ENCODE measurements around the gene C2CD2L.

DNA sequence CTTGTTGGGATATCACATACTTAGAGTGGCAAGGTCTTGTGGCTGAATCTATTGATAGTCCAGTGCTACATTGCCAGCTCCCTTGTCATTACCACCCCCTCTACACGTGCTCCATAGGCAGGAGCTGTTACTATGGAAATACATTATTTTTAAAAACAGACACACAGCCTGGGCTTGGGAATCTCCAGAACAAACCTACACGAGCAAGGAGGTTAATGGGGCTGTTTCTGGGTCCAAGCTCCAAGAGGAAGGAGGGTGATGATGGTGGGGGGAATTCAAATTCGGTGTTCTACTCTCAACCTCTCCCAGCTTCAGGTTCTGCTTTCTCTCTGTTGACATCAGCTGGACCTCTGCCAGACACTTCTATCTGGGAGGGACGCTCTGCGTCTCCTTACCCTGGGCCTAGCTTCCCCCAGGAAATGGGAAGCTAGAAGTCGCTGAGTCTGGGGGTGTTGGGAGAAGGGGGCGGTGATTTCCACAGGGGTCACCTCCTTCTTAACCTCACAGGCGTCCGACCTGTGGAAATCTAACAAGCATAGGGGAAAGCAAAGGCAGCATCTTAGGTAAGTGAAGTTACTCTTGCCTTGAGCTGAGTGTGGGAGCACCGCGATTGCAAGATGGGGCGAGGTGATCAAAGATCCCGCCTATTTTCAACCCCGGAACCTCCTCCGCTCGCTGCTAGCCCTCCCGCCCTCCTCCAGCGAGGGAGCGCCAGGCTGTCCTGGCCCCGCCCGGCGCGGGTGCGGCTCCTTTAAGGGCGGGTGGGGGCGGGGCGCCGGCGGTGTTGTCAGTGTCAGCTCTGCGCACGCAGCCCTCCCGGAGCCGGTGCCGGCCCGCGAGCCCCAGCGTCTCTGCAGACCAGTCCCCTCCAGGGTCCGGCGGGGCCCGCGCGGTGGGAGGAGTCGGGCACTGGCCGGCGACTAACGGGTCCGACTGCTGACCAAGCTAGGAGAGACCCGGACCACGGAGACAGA is at the start of gene C2CD2L:
- no peak for TF ChIP-seq EZH2 (IDR thresholded peaks at IDR 0.05; ENCODE audit: insufficient read depth, low read length)
- TF ChIP-seq, protein P1, sequence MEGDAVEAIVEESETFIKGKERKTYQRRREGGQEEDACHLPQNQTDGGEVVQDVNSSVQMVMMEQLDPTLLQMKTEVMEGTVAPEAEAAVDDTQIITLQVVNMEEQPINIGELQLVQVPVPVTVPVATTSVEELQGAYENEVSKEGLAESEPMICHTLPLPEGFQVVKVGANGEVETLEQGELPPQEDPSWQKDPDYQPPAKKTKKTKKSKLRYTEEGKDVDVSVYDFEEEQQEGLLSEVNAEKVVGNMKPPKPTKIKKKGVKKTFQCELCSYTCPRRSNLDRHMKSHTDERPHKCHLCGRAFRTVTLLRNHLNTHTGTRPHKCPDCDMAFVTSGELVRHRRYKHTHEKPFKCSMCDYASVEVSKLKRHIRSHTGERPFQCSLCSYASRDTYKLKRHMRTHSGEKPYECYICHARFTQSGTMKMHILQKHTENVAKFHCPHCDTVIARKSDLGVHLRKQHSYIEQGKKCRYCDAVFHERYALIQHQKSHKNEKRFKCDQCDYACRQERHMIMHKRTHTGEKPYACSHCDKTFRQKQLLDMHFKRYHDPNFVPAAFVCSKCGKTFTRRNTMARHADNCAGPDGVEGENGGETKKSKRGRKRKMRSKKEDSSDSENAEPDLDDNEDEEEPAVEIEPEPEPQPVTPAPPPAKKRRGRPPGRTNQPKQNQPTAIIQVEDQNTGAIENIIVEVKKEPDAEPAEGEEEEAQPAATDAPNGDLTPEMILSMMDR (IDR thresholded peaks at IDR 0.05; ENCODE audit: insufficient read depth, low read depth, low read length), result no peak

Measured in astrocyte (in vitro differentiated cells and primary cell).